Duodenal mucosa (tissue), 2 donors: Measurements from ENCODE around the gene ZBTB33.

Experiments
- H3K27ac ChIP-seq: one replicate; pipeline ENCODE4 v1.7.0; 2013; ENCODE audit warnings: low read depth, low read length
- H3K27me3 ChIP-seq, 2 donors: one replicate each; pipeline ENCODE4 v1.7.0; 2013; ENCODE audit warnings: low read length in 2 of 2, control low read depth in 1 of 2; ENCODE audit not compliant: insufficient read depth in 2 of 2, control insufficient read depth in 1 of 2
- H3K36me3 ChIP-seq, 2 donors: one replicate each; pipeline ENCODE4 v1.7.0; 2013; ENCODE audit warnings: low read length in 2 of 2, control low read depth in 1 of 2; ENCODE audit not compliant: insufficient read depth in 2 of 2, control insufficient read depth in 1 of 2
- H3K4me1 ChIP-seq, 2 donors: one replicate each; pipeline ENCODE4 v1.7.0; 2013; ENCODE audit warnings: low read length in 2 of 2, control low read depth in 1 of 2; ENCODE audit not compliant: insufficient read depth in 2 of 2, control insufficient read depth in 1 of 2
- H3K4me3 ChIP-seq, 2 donors: one replicate each; pipeline ENCODE4 v1.7.0; 2013; ENCODE audit warnings: low read length in 2 of 2, low read depth in 1 of 2
- H3K9ac ChIP-seq, 2 donors: one replicate each; pipeline ENCODE4 v1.7.0; 2013; ENCODE audit warnings: low read length in 2 of 2, low read depth in 1 of 2
- H3K9me3 ChIP-seq, 2 donors: one replicate each; pipeline ENCODE4 v1.7.0; 2013; ENCODE audit warnings: low read length in 2 of 2, control low read depth in 1 of 2; ENCODE audit not compliant: control insufficient read depth in 1 of 2

The ZBTB33 gene

DNA sequence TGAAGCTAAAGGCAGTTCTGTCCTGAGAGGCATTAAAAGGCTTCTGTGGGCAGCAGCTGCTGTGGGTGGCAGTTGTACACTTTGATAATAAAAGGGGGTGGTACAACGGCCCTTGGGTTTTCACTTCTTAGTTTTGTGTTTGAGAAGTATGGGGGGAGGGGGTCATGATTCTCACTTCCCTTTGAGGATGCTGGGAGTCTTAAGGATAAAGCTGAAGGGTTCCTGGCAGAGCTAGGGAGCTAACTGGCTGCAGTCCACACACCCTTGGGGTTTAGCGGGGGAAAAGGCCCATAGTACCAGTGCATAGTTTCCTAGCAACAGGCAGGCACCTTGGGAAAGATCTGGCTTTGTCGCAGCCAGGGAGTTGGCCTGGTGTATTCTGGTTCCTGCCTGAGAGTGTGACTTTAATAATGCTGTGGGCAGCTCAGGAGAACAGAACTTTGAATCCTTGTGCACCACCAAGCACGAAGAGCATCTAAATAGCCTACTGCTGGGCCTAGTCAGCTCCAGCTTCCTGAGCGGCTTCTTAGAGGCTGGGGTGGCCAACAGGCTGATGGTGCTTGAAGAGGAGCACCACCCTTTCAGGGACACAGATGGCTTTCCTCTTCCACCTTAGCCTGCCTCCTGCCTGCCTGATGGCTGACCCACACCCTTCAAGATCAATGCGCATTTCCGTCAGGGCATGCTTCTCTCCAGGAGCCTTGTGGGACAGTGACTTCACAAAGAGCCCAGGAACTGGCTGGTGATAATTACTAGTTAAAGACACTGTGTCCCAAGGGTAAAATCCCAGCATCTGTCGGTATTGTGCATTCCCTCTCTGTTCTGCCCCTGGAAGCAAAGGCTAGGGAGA lies 12.5 kb downstream of the ZBTB33 start:
- Histone ChIP-seq H3K9ac (no peak overlapping the region), H3K4me3 (no peak overlapping the region), H3K27ac (no peak overlapping the region), H3K4me1 (no peaks in the 10 kb centered on the region), H3K27me3 (no peaks in the 10 kb centered on the region), H3K36me3 (no peaks in the 10 kb centered on the region), H3K9me3 (no peaks in the 10 kb centered on the region)

DNA sequence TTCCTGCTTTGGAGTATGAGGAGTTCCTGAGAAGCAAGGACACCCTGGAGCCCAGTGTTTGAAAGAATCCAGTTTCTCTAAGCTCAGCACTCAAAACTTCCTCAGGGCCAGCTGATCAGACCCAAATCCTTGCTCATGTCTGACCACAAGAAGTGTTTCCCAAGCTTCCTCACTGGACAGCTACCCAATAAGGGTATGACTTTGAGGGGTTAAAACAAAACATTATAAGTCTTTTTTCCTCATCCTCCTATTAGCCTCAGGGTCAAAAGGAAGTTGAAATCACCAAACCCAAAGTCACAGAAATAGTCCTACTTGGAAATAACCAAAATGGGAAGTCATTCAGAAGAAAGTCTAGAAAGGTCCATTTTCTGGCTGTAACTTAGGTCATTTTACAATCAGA lies 13.7 kb downstream of the ZBTB33 start:
- H3K27ac ChIP-seq = no peak overlapping the region
- no peaks in the 10 kb centered on the region for H3K27me3 ChIP-seq
- no peak overlapping the region for H3K9ac ChIP-seq
- H3K4me3 ChIP-seq = no peak overlapping the region
- H3K4me1 ChIP-seq = no peaks in the 10 kb centered on the region
- H3K36me3 ChIP-seq = no peaks in the 10 kb centered on the region
- no peaks in the 10 kb centered on the region for H3K9me3 ChIP-seq

DNA sequence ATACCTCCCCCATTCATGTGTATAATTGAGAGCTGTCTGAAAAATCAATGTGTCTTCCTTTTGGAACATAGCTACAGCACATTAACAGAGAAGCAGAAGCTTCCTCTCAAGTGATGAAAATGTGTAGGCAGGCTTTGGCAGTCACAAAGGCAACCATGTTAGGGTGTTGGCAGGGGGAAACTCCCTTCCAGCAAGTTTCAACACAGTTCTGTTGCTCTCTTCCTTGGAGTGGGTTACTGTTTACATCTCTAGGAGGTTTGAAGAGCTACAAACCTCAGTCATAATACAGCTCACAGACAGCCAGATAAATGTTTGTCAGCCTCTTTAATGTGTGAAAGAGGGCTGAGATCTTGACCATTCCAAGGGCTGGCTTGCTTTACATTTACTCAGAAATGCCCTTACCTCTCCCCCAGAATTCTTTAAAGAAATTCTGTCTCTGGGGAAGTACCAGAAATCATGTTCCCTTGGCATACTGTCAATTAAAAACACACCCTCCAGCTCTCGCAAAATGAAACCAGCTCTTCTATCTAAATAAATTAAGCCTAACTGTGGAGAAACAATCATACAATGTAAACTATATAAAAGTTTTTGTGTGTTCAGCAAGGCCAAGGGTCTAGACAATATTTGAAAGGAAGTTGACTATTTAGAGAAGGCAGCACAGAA lies 18.9 kb downstream of the ZBTB33 start:
- Histone ChIP-seq H3K9me3 (no peaks in the 10 kb centered on the region), H3K27ac (no peak overlapping the region), H3K9ac (no peak overlapping the region), H3K4me1 (no peaks in the 10 kb centered on the region), H3K36me3 (no peaks in the 10 kb centered on the region), H3K27me3 (no peaks in the 10 kb centered on the region), H3K4me3 (no peak overlapping the region)

DNA sequence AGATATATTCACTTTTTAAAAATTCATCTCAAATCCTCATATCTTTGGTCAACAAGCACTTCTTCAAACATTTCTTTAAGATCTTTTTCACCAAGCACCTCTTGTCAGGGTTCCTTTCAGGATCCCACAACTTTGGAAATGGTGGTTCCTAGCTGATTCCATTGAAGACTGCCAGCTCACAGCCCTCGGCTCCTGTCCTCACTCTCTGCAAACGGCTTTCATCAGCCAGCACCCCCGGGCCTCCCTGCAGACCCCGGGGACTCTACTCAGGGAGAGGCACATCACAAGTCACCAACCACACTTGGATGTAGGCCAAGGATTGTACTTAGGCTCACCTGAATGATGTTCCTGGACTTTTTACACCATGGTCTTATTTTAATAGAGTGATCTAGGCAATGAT lies 20.0 kb downstream of the ZBTB33 start:
- Histone ChIP-seq H3K9me3 (no peaks in the 10 kb centered on the region), H3K27ac (no peak overlapping the region), H3K4me1 (no peaks in the 10 kb centered on the region), H3K9ac (no peak overlapping the region), H3K36me3 (no peaks in the 10 kb centered on the region), H3K27me3 (no peaks in the 10 kb centered on the region), H3K4me3 (no peak overlapping the region)

DNA sequence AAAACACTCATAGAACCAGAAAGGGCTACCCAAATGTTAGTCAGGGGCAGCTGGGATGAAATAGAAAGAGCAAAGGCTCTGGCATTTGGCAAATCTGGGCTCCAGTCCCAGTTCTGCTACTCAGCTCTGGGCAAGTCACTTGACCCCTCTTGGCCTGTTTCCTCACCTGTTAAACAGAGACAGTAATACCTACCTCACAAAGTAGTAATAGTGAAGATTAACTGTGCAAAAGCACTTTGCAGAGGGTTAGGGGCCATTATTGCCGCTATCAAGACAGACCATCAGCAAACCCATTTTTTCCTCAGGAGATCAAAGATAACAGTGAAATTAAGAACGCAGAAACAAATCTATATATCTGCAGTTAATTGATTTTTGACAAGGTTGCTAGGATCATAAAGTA lies 20.6 kb downstream of the ZBTB33 start:
- Histone ChIP-seq H3K4me1 (no peaks in the 10 kb centered on the region), H3K36me3 (no peaks in the 10 kb centered on the region), H3K27ac (no peak overlapping the region), H3K4me3 (no peak overlapping the region), H3K27me3 (no peaks in the 10 kb centered on the region), H3K9ac (no peak overlapping the region), H3K9me3 (no peaks in the 10 kb centered on the region)

DNA sequence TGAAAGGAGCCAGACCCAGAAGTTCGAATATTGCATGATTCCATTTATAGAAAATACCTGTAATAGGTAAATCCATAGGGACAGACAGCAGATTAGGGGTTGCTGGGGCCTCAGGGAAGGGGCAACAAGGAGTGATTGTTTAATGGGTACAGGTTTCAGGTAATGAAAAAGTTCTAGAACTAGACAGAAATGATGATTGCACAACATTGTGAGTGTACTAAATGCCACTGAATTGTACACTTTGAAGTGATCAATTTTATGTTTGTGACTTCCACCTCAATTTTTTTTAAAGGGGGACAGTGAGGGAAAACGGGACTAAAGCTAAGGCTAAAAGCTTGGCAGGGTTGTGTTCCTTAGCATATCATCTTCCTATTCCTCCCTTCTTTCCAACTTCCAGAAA lies 23.5 kb downstream of the ZBTB33 start:
- Histone ChIP-seq H3K9me3 (no peaks in the 10 kb centered on the region), H3K27me3 (no peaks in the 10 kb centered on the region), H3K9ac (no peak overlapping the region), H3K36me3 (no peaks in the 10 kb centered on the region), H3K4me1 (no peaks in the 10 kb centered on the region), H3K27ac (no peak overlapping the region), H3K4me3 (no peak overlapping the region)

DNA sequence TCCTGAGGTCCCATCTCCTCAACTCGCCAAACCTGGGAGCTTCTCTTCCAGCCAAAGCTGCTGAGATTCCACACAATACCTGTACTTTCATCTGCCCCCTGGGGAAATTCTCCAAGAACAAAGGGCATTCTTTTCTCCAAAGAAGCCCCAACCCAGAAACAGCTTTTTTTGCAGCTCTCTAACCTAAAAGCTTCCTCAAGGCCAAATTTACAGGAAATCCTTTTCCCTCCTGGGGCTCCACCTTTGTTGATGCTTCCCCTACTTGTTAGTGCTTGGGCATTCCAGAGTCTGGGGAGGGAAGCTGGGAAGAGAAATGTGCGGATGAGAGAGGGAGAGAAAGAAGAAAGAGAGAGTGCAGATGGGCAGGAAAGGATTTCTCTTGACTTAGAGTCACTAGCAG lies 24.3 kb downstream of the ZBTB33 start:
- no peak overlapping the region for H3K4me3 ChIP-seq
- no peaks in the 10 kb centered on the region for H3K36me3 ChIP-seq
- H3K4me1 ChIP-seq = no peaks in the 10 kb centered on the region
- H3K27ac ChIP-seq = no peak overlapping the region
- H3K27me3 ChIP-seq = no peaks in the 10 kb centered on the region
- H3K9me3 ChIP-seq = no peaks in the 10 kb centered on the region
- no peak overlapping the region for H3K9ac ChIP-seq

DNA sequence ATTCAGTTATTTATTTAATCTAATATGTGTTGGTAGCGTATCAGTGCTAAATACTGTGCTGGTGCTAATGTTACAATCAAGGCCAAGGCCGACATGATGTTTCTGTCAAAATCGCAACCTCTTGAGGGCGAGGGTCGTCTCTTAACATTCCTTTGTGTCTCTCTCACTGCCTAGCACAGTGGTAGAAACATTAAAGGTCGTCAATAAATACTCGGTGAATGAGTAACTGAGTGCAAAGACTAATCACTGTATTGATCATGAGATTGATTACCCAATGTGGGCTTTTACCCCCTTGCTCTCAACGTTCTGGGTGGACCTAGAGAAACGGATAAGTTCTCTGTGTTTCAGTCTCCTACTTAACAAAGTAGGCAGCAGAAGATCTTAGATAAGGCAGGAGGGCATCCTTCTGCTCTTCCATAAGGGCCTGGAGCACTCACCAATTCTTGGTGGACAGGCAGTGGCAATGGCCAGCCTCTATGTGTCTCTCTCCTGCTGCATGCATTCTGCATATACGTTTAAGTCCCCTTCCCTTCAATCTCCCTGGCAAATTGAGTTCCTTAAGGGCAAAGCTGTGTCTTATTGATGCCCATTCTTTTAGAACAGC lies 30.5 kb downstream of the ZBTB33 start:
- Histone ChIP-seq H3K9me3 (no peaks in the 10 kb centered on the region), H3K27me3 (no peaks in the 10 kb centered on the region), H3K27ac (no peak overlapping the region), H3K4me3 (no peak overlapping the region), H3K9ac (no peak overlapping the region), H3K4me1 (no peaks in the 10 kb centered on the region), H3K36me3 (no peaks in the 10 kb centered on the region)

DNA sequence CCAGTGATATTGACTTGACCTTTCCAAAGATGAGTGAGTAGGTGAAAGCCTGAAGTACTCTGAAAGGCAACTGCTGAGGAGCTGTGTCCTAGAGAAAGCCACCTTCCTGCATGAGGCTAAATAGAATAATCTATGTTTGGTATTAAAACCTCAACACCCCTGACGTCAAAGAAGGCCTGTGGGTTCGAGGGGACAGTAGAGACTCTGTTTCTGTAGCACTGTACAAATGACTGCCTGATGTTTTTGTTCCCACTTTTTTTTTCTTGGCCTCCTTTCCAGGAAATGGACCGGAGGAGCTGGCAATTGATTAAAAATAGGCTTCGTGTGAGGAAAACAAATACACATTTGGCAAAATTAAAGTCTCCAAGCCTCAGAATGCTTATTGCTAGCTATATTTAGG lies 31.1 kb downstream of the ZBTB33 start:
- Histone ChIP-seq H3K9me3 (no peaks in the 10 kb centered on the region), H3K9ac (no peak overlapping the region), H3K27me3 (no peaks in the 10 kb centered on the region), H3K4me1 (no peaks in the 10 kb centered on the region), H3K27ac (no peak overlapping the region), H3K36me3 (no peaks in the 10 kb centered on the region), H3K4me3 (no peak overlapping the region)

DNA sequence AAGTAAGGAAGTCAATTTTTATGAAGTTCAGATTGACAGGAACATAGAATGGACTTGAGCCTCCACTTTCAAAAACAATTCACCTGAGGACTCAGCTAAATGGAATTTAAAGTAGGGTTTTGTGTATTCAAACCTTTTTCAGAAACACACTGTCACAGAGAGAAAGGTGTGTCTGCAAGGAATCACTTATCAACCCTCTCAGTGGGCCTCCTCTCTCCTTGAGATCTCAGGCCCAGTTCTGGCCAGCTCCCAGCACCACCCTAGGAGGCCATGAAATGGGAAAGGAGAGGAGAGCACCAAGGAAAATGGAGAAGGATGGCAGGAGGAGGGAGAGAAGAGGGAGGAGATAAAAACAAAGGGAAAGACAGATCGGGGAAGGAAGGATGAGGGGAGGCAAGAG lies 32.1 kb downstream of the ZBTB33 start:
- Histone ChIP-seq H3K9ac (no peak overlapping the region), H3K36me3 (no peaks in the 10 kb centered on the region), H3K4me3 (no peak overlapping the region), H3K9me3 (no peaks in the 10 kb centered on the region), H3K27ac (no peak overlapping the region), H3K27me3 (no peaks in the 10 kb centered on the region), H3K4me1 (no peaks in the 10 kb centered on the region)
